Body of pancreas (tissue), 4 donors: ENCODE measurements around the gene ZBTB46. TPM values are rescaled to one million over a fixed set of nuclear protein-coding genes. Genes with fewer than 3 reads are reported as not detected.

Experiments used
- ATAC-seq: fragments of 150-250 bp; one replicate; pipeline ENCODE4 v1.9.1; 2016
- DNase-seq, 4 donors: peaks; one replicate each; pipeline ENCODE4 v3.0.0-alpha.2; 2019
- H3K27ac ChIP-seq, 4 donors: fragments of 200-600 bp; sonication (generic); 1 replicate in 3 of 4; 2 replicates in 1 of 4; pipeline versions ENCODE4 v1.5.1 to v1.6.1; 2016 to 2019; ENCODE audit warnings: mild to moderate bottlenecking in 1 of 4, mixed read lengths in 1 of 4, moderate library complexity in 1 of 4
- H3K27me3 ChIP-seq, 2 donors: fragments of 200-600 bp; sonication (generic); one replicate each; pipeline ENCODE4 v1.6.0; 2016; ENCODE audit warnings: mild to moderate bottlenecking in 1 of 2
- H3K36me3 ChIP-seq, 2 donors: fragments of 200-600 bp; sonication (generic); replicated peaks in 1 of 2; 2 replicates each; pipeline ENCODE4 v1.5.1; 2016; ENCODE audit warnings: low read depth in 2 of 2; ENCODE audit not compliant: insufficient read depth in 1 of 2
- H3K4me1 ChIP-seq: fragments of 200-600 bp; sonication (generic); one replicate; pipeline ENCODE4 v1.6.0; 2016
- H3K4me3 ChIP-seq, 2 donors: fragments of 200-600 bp; sonication (generic); 1 replicate in 1 of 2; 2 replicates in 1 of 2; pipeline ENCODE4 v1.5.1; 2016 to 2019
- H3K9me3 ChIP-seq, 3 donors: fragments of 200-600 bp; sonication (generic); 1 replicate in 2 of 3; 2 replicates in 1 of 3; pipeline ENCODE4 v1.5.1; 2016
- POLR2A ChIP-seq, 3 donors: fragments of 450-650 bp; IDR thresholded peaks; one replicate each; pipeline ENCODE4 v1.6.1; 2016; ENCODE audit warnings: antibody characterized with exemption in 3 of 3, mild to moderate bottlenecking in 2 of 3
- WGBS, 2 donors: methylation state at CpG; one replicate each; pipeline ENCODE4 v1.1.5; 2017; 5-methylcytosine and 5-hydroxymethylcytosine counted together
- intact Hi-C: fragments of 100-400 bp; cut with DNase I; formaldehyde crosslinking; loops from one replicate; pipeline ENCODE4 v1.15.1; 2023
- total RNA-seq, 2 donors: library from RNA; depleted of rRNA; stranded (reverse); fragments of >200 nt; gene quantifications; one replicate each; pipeline ENCODE4 v1.1.0, GENCODE V29; 2016
- TF ChIP-seq, protein P1 (sequence below), 7 experiments: fragments of 450-650 bp in 4 of 7; fragments of 200-600 bp in 3 of 7; sonication (generic) in 3 of 7; IDR thresholded peaks; one replicate each; pipeline ENCODE4 v1.5.1; 2016 to 2019; ENCODE audit warnings: antibody characterized with exemption in 7 of 7

Gene ZBTB46
- total RNA-seq, 2 donors from 2014 or later = 4.3 to 5.4 TPM

DNA sequence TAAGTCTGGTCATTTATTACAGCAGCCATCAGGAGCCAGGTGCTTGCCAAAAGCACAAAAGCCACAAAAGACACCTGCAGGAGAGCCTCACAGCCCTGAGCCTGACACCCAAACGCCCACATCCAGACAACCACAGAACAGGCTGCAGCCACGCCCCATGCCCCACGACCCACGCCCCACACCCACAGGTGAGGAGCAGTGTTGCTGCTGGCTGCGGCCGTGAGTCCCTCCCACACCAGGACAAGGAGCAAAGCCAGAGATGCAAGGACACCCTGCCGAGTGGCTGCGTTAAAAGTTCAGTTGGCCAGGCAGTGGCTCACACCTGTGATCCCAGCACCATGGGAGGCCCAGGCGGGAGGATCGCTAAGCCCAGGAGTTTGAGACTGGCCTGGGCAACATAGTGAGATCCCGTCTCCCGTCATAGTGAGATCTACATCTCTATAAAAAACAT is 48.5 kb downstream of the ZBTB46 start:
- no peak overlapping the region for H3K27ac ChIP-seq

DNA sequence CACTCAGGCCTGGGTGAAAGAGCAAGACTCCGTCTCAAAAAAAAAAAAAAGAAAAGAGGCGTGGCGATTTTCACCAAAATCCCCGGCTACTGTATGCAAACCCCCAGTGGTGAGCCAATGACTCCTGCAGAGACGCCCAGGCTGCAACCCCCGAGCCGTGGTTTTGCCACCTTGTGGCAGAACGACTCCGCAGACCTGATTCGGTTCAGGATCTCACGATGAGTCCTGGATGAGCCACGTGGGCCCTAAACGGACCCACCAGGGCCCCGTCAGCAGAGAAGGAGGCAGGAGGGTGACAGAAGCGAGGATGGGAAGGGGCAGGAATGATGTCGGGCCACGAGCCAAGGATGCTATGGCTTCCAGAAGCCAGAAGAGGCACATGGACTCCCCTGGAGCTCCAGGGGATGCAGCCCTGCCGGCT is 49.0 kb downstream of the ZBTB46 start:
- Histone ChIP-seq H3K36me3 (no peaks in the 10 kb centered on the region), H3K27me3 (no peaks in the 10 kb centered on the region), H3K4me1 (no peaks in the 10 kb centered on the region), H3K9me3 (no peaks in the 10 kb centered on the region), H3K27ac (no peak overlapping the region), H3K4me3 (no peak overlapping the region)
- intact Hi-C loops = no loop called here
- DNase-seq = no peak
- WGBS, 2 donors = 66 to 68% methylated on average over 14 to 18 of the region's 18 CpGs
- TF ChIP-seq, protein P1, sequence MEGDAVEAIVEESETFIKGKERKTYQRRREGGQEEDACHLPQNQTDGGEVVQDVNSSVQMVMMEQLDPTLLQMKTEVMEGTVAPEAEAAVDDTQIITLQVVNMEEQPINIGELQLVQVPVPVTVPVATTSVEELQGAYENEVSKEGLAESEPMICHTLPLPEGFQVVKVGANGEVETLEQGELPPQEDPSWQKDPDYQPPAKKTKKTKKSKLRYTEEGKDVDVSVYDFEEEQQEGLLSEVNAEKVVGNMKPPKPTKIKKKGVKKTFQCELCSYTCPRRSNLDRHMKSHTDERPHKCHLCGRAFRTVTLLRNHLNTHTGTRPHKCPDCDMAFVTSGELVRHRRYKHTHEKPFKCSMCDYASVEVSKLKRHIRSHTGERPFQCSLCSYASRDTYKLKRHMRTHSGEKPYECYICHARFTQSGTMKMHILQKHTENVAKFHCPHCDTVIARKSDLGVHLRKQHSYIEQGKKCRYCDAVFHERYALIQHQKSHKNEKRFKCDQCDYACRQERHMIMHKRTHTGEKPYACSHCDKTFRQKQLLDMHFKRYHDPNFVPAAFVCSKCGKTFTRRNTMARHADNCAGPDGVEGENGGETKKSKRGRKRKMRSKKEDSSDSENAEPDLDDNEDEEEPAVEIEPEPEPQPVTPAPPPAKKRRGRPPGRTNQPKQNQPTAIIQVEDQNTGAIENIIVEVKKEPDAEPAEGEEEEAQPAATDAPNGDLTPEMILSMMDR (IDR thresholded peaks at IDR 0.05) = no peak
- TF ChIP-seq POLR2A (IDR thresholded peaks at IDR 0.05) = no peak
- ATAC-seq = no peak

More for the DNA sequence above, 48.5 kb downstream of the ZBTB46 start:
- TF ChIP-seq, protein P1 (IDR thresholded peaks at IDR 0.05) = no peak
- no peak for TF ChIP-seq POLR2A (IDR thresholded peaks at IDR 0.05)
- Histone ChIP-seq H3K36me3 (no peaks in the 10 kb centered on the region), H3K4me3 (no peak overlapping the region), H3K27me3 (no peaks in the 10 kb centered on the region), H3K4me1 (no peaks in the 10 kb centered on the region), H3K9me3 (no peaks in the 10 kb centered on the region)
- WGBS, 2 donors = 90 to 100% methylated on average over 2 to 12 of the region's 12 CpGs
- ATAC-seq (no peak), DNase-seq (no peak)
- intact Hi-C loops = no loop called here

DNA sequence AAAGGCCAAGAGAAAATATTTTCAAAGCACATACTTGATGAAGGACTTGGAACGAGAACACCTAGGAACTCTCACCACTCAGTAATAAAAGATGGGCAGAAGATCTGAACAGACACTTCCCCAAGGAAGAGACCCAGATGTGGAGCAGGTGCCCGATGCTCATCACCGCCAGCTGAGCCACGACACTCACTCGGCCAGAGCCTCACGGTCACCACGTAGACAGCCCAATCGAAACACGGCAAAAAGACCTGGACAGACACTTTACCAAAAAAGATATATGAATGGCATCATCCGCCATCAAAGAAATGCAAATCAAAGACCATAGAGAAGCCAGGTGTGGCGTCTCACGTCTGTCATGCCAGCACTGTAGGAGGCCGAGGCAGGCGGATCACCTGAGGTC is 49.9 kb downstream of the ZBTB46 start:
- Histone ChIP-seq H3K27me3 (no peaks in the 10 kb centered on the region), H3K4me1 (no peaks in the 10 kb centered on the region), H3K36me3 (no peaks in the 10 kb centered on the region), H3K9me3 (no peaks in the 10 kb centered on the region), H3K4me3 (no peak overlapping the region), H3K27ac (no peak overlapping the region)
- DNase-seq (no peak), ATAC-seq (no peak)
- intact Hi-C loops = no loop called here
- WGBS, 2 donors = 84 to 90% methylated on average over 14 of the region's 14 CpGs
- TF ChIP-seq, protein P1 (IDR thresholded peaks at IDR 0.05) = no peak
- no peak for TF ChIP-seq POLR2A (IDR thresholded peaks at IDR 0.05)

DNA sequence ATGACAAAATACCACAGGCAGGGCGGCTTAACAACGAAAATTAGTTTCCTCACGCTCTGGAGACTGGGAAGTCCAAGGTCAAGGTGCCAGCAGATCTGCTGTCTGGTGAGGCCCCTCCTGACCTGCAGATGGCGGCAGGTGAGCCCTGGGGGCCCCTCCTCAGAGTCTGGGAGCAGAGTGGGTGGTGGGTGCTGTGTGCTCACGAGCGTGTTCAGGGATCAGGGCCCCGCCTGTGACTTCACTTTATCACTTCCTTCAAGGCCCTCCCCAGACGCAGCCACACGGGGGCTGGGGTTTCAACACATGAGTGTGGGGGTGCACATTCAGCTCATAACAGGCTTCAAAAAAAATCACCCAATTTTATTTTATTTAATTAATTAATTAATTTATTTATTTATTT is 52.2 kb downstream of the ZBTB46 start:
- TF ChIP-seq POLR2A (IDR thresholded peaks at IDR 0.05) = no peak
- TF ChIP-seq, protein P1 (IDR thresholded peaks at IDR 0.05) = no peak
- H3K9me3 ChIP-seq = no peaks in the 10 kb centered on the region
- ATAC-seq (no peak), DNase-seq (no peak)
- no peak overlapping the region for H3K27ac ChIP-seq
- H3K4me1 ChIP-seq = no peaks in the 10 kb centered on the region
- intact Hi-C loops = no loop called here
- WGBS, 2 donors = 81 to 91% methylated on average over 8 to 9 of the region's 9 CpGs
- no peaks in the 10 kb centered on the region for H3K36me3 ChIP-seq
- no peaks in the 10 kb centered on the region for H3K27me3 ChIP-seq
- H3K4me3 ChIP-seq = no peak overlapping the region

DNA sequence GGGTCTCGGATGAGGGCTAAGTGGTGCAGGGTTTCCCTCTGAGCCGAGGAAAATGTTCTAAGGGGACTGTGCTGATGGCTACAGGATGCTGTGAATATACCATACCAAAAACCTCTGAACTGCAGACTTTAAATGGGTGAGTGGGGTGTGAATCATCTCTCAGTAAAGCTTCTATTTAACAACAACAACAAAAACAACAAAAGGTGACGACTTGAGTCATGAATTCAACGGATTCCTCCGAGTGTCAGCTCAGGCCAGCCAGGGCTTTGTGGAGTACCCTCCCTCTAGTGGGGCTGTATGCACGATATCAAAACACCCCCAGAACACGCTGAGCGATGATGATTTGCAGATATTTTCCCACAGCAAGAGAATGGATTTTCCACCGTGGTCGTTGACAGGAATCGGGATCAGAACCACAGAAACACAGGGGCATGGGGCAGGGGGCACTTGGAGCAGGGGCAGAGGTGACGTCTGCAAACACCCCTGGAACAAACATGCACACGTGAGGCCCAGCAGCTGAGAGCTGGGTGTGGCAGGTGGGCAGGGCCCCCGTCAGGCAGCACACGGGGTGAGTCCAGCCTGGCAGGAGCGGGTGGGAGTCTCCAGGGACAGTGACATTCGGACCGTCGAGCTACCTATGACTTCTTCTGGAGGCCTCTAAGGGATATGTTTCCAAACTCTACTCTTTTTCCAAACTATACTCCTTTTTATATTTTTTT is 52.9 kb downstream of the ZBTB46 start:
- H3K27ac ChIP-seq = no peak overlapping the region
- no peak for DNase-seq
- WGBS, 2 donors = 67 to 72% methylated on average over 18 to 19 of the region's 19 CpGs
- TF ChIP-seq, protein P1 (IDR thresholded peaks at IDR 0.05) = no peak
- TF ChIP-seq POLR2A (IDR thresholded peaks at IDR 0.05) = no peak
- ATAC-seq = no peak
- no peaks in the 10 kb centered on the region for H3K9me3 ChIP-seq
- intact Hi-C loops = no loop called here
- no peaks in the 10 kb centered on the region for H3K36me3 ChIP-seq
- H3K27me3 ChIP-seq = no peaks in the 10 kb centered on the region
- no peaks in the 10 kb centered on the region for H3K4me1 ChIP-seq
- H3K4me3 ChIP-seq = no peak overlapping the region
